ENCODE measurements around the gene GDF3. TPM values are rescaled to one million over a fixed set of nuclear protein-coding genes. Genes with fewer than 3 reads are reported as not detected.

Gene GDF3
- total RNA-seq, 1 donor from 2014 or later, result not detected

- H3K27ac Mint-ChIP-seq, result no peak overlapping the region
These were observed 34.2 kb upstream of the GDF3 start for GRCh38 chr12:7729746-7730145.

GRCh38 chr12:7723926-7724325, 28.4 kb upstream of the GDF3 start:
- Mint-ChIP-seq H3K27ac (no peak overlapping the region), H3K27me3 (ENCODE audit: insufficient read depth, low read depth) (peaks cover 7% of the 10 kb centered on the region)
- no peaks in the 10 kb centered on the region for H4K20me1 ChIP-seq (ENCODE audit: low read depth)

More at GRCh38 chr12:7729746-7730145, 34.2 kb upstream of the GDF3 start:
- H3K9ac ChIP-seq, result no peak overlapping the region
- TF ChIP-seq CTCF (IDR thresholded peaks at IDR 0.05) (no peak), EZH2phosphoT487 (IDR thresholded peaks at IDR 0.05) (no peak), EZH2 (IDR thresholded peaks at IDR 0.05) (no peak)
- H3F3A ChIP-seq (ENCODE audit: low read depth), result no peaks in the 10 kb centered on the region
- no peaks in the 10 kb centered on the region for H3K36me3 ChIP-seq
- no peak overlapping the region for H3K4me3 ChIP-seq
- no peak overlapping the region for H3K27ac ChIP-seq
- H3K4me2 ChIP-seq, result no peak overlapping the region
- DNase-seq (ENCODE audit: low spot score), result no peak
- no peaks in the 10 kb centered on the region for H3K27me3 ChIP-seq
- Mint-ChIP-seq H3K36me3 (no peaks in the 10 kb centered on the region), H3K4me3 (no peak overlapping the region), H3K4me1 (peaks cover 15% of the 10 kb centered on the region), H3K27me3 (ENCODE audit: insufficient read depth, low read depth) (peaks cover 8% of the 10 kb centered on the region), H3K9me3 (peaks cover 7% of the 10 kb centered on the region)
- H3K4me1 ChIP-seq, result peaks cover 12% of the 10 kb centered on the region
- no peaks in the 10 kb centered on the region for H3K79me2 ChIP-seq (ENCODE audit: low read depth)
- H4K20me1 ChIP-seq (ENCODE audit: low read depth), result no peaks in the 10 kb centered on the region
- no peak overlapping the region for H2AFZ ChIP-seq (replicated peaks)
- H3K9me3 ChIP-seq (ENCODE audit: low read depth), result no peaks in the 10 kb centered on the region

GRCh38 chr12:7719946-7720730, 24.6 kb upstream of the GDF3 start:
- Histone ChIP-seq H3F3A (ENCODE audit: low read depth) (no peaks in the 10 kb centered on the region), H4K20me1 (ENCODE audit: low read depth) (no peaks in the 10 kb centered on the region), H3K27ac (no peak overlapping the region), H3K27me3 (no peaks in the 10 kb centered on the region), H3K4me2 (no peak overlapping the region), H3K9me3 (ENCODE audit: low read depth) (no peaks in the 10 kb centered on the region), H2AFZ (replicated peaks) (no peak overlapping the region), H3K9ac (no peak overlapping the region), H3K36me3 (no peaks in the 10 kb centered on the region), H3K79me2 (ENCODE audit: low read depth) (no peaks in the 10 kb centered on the region), H3K4me3 (no peak overlapping the region), H3K4me1 (no peaks in the 10 kb centered on the region)
- H3K27me3 Mint-ChIP-seq (ENCODE audit: insufficient read depth, low read depth), result no peaks in the 10 kb centered on the region
- DNase-seq (ENCODE audit: low spot score), result no peak
- TF ChIP-seq CTCF (IDR thresholded peaks at IDR 0.05) (no peak), EZH2 (IDR thresholded peaks at IDR 0.05) (no peak), EZH2phosphoT487 (IDR thresholded peaks at IDR 0.05) (no peak)
- no peaks in the 10 kb centered on the region for H3K36me3 Mint-ChIP-seq
- H3K27ac Mint-ChIP-seq, result no peak overlapping the region
- H3K9me3 Mint-ChIP-seq, result no peaks in the 10 kb centered on the region
- peaks cover 6% of the 10 kb centered on the region for H3K4me1 Mint-ChIP-seq
- H3K4me3 Mint-ChIP-seq, result no peak overlapping the region

More at GRCh38 chr12:7723926-7724325, 28.4 kb upstream of the GDF3 start:
- H3K9me3 ChIP-seq (ENCODE audit: low read depth), result no peaks in the 10 kb centered on the region
- H3K4me1 ChIP-seq, result no peaks in the 10 kb centered on the region
- no peaks in the 10 kb centered on the region for H3F3A ChIP-seq (ENCODE audit: low read depth)
- H3K27ac ChIP-seq, result no peak overlapping the region
- H3K9ac ChIP-seq, result no peak overlapping the region
- no peaks in the 10 kb centered on the region for H3K36me3 ChIP-seq
- H3K4me3 ChIP-seq, result no peak overlapping the region
- Mint-ChIP-seq H3K4me1 (no peaks in the 10 kb centered on the region), H3K9me3 (peaks cover 7% of the 10 kb centered on the region), H3K36me3 (no peaks in the 10 kb centered on the region), H3K4me3 (no peak overlapping the region)
- no peak overlapping the region for H3K4me2 ChIP-seq
- no peaks in the 10 kb centered on the region for H3K27me3 ChIP-seq
- no peaks in the 10 kb centered on the region for H3K79me2 ChIP-seq (ENCODE audit: low read depth)
- no peak for DNase-seq (ENCODE audit: low spot score)
- H2AFZ ChIP-seq (replicated peaks), result no peak overlapping the region
- TF ChIP-seq EZH2 (IDR thresholded peaks at IDR 0.05) (no peak), CTCF (IDR thresholded peaks at IDR 0.05) (no peak), EZH2phosphoT487 (IDR thresholded peaks at IDR 0.05) (no peak)
